Measurements from ENCODE around the gene TMED1.

TMED1 gene

DNA sequence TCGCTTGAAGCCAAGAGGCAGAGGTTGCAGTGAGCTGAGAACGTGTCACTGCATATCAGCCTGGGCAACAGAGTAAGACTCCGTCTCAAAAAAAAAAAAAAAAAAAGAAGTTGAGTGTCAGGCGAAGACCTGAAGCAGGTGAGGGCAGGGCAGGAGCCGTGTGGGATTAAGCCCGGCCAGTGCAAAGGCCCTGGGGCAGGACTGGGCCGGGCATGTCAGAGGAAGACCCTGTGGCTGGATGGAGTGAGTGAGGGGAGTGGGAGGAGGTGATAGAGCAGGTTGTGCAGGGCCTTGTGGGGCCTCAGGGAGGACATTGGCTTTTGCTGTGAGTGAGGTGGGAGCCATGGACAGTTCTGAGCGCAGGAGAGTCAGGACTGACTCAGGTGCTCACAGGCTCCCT is 47.9 kb downstream of the TMED1 start:
- Mint-ChIP-seq H3K27ac (no peak overlapping the region), H3K36me3 (ENCODE audit: low read depth) (peaks cover 45% of the 10 kb centered on the region), H3K4me3 (no peak overlapping the region), H3K9me3 (no peaks in the 10 kb centered on the region), H3K27me3 (no peaks in the 10 kb centered on the region), H3K4me1 (ENCODE audit: low read depth) (peaks cover 4% of the 10 kb centered on the region)

DNA sequence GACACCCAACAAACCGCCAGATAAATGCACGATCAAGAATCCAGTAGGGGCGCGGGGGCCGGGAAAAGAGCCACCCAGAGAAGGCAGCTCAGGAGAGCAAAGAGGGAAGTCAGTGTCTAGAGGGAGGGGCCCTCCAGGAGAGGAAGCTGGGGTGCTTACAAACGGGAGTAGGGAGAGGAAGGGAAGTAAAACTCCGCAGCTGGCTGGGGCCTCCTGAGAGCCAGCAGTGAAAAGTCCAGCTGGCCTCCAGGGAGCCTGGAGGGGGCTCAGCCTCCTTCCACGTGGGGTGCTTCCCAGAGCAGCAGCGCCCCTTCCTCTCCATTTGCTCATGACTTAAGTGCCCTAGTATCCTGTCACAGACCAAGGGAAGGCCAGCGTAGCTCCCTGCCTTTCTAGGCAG is 51.8 kb downstream of the TMED1 start:
- Mint-ChIP-seq H3K4me3 (no peak overlapping the region), H3K4me1 (ENCODE audit: low read depth) (peaks cover 4% of the 10 kb centered on the region), H3K36me3 (ENCODE audit: low read depth) (peaks cover 64% of the 10 kb centered on the region), H3K9me3 (no peaks in the 10 kb centered on the region), H3K27me3 (no peaks in the 10 kb centered on the region), H3K27ac (no peak overlapping the region)

GRCh38 chr19:10782795-10783194 is 53.2 kb downstream of the TMED1 start:
- Mint-ChIP-seq H3K4me3 (no peak overlapping the region), H3K9me3 (no peaks in the 10 kb centered on the region), H3K27ac (no peak overlapping the region), H3K27me3 (no peaks in the 10 kb centered on the region), H3K4me1 (ENCODE audit: low read depth) (peaks cover 4% of the 10 kb centered on the region), H3K36me3 (ENCODE audit: low read depth) (peaks cover 59% of the 10 kb centered on the region)
